Peyer's patch (tissue), 4 donors: ENCODE data around the gene NBAS. TPM values are rescaled to one million over a fixed set of nuclear protein-coding genes. Genes with fewer than 3 reads are reported as not detected.

Source experiments
- DNase-seq, 3 donors: peaks; one replicate each; pipeline ENCODE4 v3.0.0-alpha.2; 2017 to 2019
- H3K27ac ChIP-seq, 4 donors: fragments of 200-600 bp; sonication (generic); one replicate each; pipeline ENCODE4 v1.5.1; 2016 to 2019
- H3K27me3 ChIP-seq, 2 donors: fragments of 200-600 bp; sonication (generic); one replicate each; pipeline ENCODE4 v1.5.1; 2019
- H3K36me3 ChIP-seq, 3 donors: fragments of 200-600 bp; sonication (generic); one replicate each; pipeline ENCODE4 v1.5.1; 2016 to 2019
- H3K4me1 ChIP-seq, 4 donors: fragments of 200-600 bp; sonication (generic); one replicate each; pipeline ENCODE4 v1.5.1; 2016 to 2019
- H3K4me3 ChIP-seq, 4 donors: fragments of 200-600 bp; sonication (generic); 1 replicate in 3 of 4; 2 replicates in 1 of 4; pipeline ENCODE4 v1.5.1; 2016 to 2019; ENCODE audit warnings: mild to moderate bottlenecking in 1 of 4
- H3K9me3 ChIP-seq, 4 donors: fragments of 200-600 bp; sonication (generic); one replicate each; pipeline ENCODE4 v1.5.1; 2016 to 2019; ENCODE audit warnings: mild to moderate bottlenecking in 1 of 4
- POLR2A ChIP-seq, 2 donors: fragments of 450-650 bp; IDR thresholded peaks; one replicate each; pipeline ENCODE4 v1.5.1; 2017; ENCODE audit warnings: antibody characterized with exemption in 2 of 2, mild to moderate bottlenecking in 2 of 2, moderate library complexity in 2 of 2
- total RNA-seq, 4 donors: library from RNA; depleted of rRNA; stranded (reverse); fragments of >200 nt; gene quantifications; one replicate each; pipeline ENCODE4 v1.1.0, GENCODE V29; 2016
- TF ChIP-seq, protein P1 (sequence below), 6 experiments: fragments of 450-650 bp in 4 of 6; fragments of 200-600 bp in 2 of 6; sonication (generic) in 1 of 6; IDR thresholded peaks; one replicate each; pipeline ENCODE4 v1.5.1; 2017 to 2019; ENCODE audit warnings: antibody characterized with exemption in 6 of 6, mild to moderate bottlenecking in 3 of 6, moderate library complexity in 1 of 6

The NBAS gene
- total RNA-seq, 4 donors from 2014 or later = 43.2 to 70.2 (median 55.3) TPM

DNA sequence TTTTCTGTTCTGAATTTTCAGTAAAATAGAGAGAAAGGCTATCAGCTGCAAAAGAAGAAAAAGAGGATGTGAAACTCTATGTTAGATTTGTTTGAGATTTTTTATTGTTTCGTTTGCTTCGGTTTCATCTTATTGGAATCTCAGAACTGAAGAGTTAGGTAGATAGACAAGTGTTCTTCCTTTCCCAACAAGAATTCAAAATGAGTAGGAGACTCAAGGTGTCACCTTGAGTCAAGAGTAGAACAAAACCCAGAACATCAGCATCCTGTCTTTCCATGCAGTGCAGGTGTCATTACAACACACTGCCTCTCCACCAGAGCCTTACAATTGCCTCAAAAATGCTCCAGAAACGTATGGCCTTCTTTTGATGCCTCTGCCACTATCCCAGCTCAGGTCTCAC, 21.1 kb downstream of the NBAS start:
- Histone ChIP-seq H3K9me3 (no peaks in the 10 kb centered on the region), H3K4me3 (no peak overlapping the region), H3K4me1 (no peaks in the 10 kb centered on the region), H3K27ac (no peak overlapping the region), H3K36me3 (peaks cover 0 to 7% (median 0%) of the 10 kb centered on the region in 3 donors), H3K27me3 (no peaks in the 10 kb centered on the region)
- DNase-seq = no peak
- no peak for TF ChIP-seq POLR2A (IDR thresholded peaks at IDR 0.05)
- TF ChIP-seq, protein P1, sequence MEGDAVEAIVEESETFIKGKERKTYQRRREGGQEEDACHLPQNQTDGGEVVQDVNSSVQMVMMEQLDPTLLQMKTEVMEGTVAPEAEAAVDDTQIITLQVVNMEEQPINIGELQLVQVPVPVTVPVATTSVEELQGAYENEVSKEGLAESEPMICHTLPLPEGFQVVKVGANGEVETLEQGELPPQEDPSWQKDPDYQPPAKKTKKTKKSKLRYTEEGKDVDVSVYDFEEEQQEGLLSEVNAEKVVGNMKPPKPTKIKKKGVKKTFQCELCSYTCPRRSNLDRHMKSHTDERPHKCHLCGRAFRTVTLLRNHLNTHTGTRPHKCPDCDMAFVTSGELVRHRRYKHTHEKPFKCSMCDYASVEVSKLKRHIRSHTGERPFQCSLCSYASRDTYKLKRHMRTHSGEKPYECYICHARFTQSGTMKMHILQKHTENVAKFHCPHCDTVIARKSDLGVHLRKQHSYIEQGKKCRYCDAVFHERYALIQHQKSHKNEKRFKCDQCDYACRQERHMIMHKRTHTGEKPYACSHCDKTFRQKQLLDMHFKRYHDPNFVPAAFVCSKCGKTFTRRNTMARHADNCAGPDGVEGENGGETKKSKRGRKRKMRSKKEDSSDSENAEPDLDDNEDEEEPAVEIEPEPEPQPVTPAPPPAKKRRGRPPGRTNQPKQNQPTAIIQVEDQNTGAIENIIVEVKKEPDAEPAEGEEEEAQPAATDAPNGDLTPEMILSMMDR (IDR thresholded peaks at IDR 0.05) = no peak

- no peak for DNase-seq
- no peaks in the 10 kb centered on the region for H3K9me3 ChIP-seq
- H3K27ac ChIP-seq = no peak overlapping the region
- no peak overlapping the region for H3K4me3 ChIP-seq
- H3K36me3 ChIP-seq = peaks cover 0 to 18% (median 0%) of the 10 kb centered on the region in 3 donors
- no peaks in the 10 kb centered on the region for H3K27me3 ChIP-seq
- H3K4me1 ChIP-seq = no peaks in the 10 kb centered on the region
- TF ChIP-seq POLR2A (IDR thresholded peaks at IDR 0.05) = no peak
- TF ChIP-seq, protein P1 (IDR thresholded peaks at IDR 0.05) = no peak
Observed at GRCh38 chr2:15538792-15539191, 22.3 kb downstream of the NBAS start.

- Histone ChIP-seq H3K27ac (no peak overlapping the region), H3K36me3 (peaks cover 0 to 47% (median 0%) of the 10 kb centered on the region in 3 donors)
- DNase-seq = no peak
Observed at GRCh38 chr2:15533860-15534480, 27.2 kb downstream of the NBAS start.

GRCh38 chr2:15532996-15533395, 28.1 kb downstream of the NBAS start:
- TF ChIP-seq, protein P1 (IDR thresholded peaks at IDR 0.05) = no peak
- no peak for TF ChIP-seq POLR2A (IDR thresholded peaks at IDR 0.05)
- H3K36me3 ChIP-seq = peaks cover 0 to 44% (median 0%) of the 10 kb centered on the region in 3 donors
- H3K4me3 ChIP-seq = no peak overlapping the region

More at GRCh38 chr2:15533860-15534480, 27.2 kb downstream of the NBAS start:
- TF ChIP-seq POLR2A (IDR thresholded peaks at IDR 0.05) = no peak
- TF ChIP-seq, protein P1 (IDR thresholded peaks at IDR 0.05) = no peak
- no peak overlapping the region for H3K4me3 ChIP-seq
- no peaks in the 10 kb centered on the region for H3K27me3 ChIP-seq
- no peaks in the 10 kb centered on the region for H3K4me1 ChIP-seq
- no peaks in the 10 kb centered on the region for H3K9me3 ChIP-seq

DNA sequence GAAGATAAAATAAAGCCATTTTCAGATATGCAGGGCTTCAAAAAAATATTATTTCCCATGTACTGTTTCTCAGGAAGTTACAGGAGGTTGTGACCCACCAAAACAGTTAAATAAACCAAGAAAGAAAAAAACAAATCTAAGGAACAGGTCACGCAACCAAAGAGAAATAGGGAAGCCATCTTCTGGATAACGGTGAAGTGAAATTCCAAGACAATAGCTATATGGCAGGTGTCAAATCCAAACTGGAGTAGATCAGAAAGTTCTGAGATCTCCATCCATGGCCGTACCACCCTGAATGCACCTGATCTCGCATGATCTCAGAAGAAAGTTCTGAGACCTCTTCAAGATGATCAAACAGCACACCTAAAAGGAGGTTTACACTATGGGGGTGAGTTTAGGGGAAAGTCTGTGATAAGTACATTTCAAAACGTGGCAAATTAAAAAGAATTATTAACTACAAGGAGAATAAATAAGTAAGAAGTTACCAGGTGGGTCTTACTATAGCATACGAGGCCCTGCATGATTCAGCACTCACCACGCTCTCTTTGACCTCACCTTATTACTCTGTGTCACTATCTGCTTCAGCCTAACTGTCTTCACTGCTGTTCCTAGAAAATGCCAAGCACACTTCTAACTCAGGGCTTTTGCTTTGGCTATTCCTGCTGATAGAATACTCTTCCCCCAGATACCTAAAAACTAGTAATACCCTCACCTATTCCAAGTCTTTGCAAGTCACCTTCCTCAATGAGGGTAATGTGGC, 29.9 kb downstream of the NBAS start:
- peaks cover 0 to 44% (median 0%) of the 10 kb centered on the region in 3 donors for H3K36me3 ChIP-seq
- no peak overlapping the region for H3K4me3 ChIP-seq
- no peaks in the 10 kb centered on the region for H3K4me1 ChIP-seq
- H3K27me3 ChIP-seq = no peaks in the 10 kb centered on the region
- DNase-seq = no peak
- no peak overlapping the region for H3K27ac ChIP-seq
- H3K9me3 ChIP-seq = no peaks in the 10 kb centered on the region
- no peak for TF ChIP-seq POLR2A (IDR thresholded peaks at IDR 0.05)
- TF ChIP-seq, protein P1 (IDR thresholded peaks at IDR 0.05) = no peak

More at GRCh38 chr2:15532996-15533395, 28.1 kb downstream of the NBAS start:
- Histone ChIP-seq H3K27ac (no peak overlapping the region), H3K4me1 (no peaks in the 10 kb centered on the region), H3K27me3 (no peaks in the 10 kb centered on the region), H3K9me3 (no peaks in the 10 kb centered on the region)
- DNase-seq = no peak
